WTC11 (cell line): ENCODE results near the gene VCL. TPM values are rescaled to one million over a fixed set of nuclear protein-coding genes. Genes with fewer than 3 reads are reported as not detected.
A peak's percentile ranks its signal among the peaks of the same experiment; 100 is the strongest.

Source experiments
- ATAC-seq: fragments of 200-7000 bp; cut with Tn5 transposase; 2 replicates; pipeline ENCODE4 v1.10.0; 2021; ENCODE audit warnings: mild to moderate bottlenecking, moderate library complexity
- CTCF ChIA-PET: fragments of 300-600 bp; sonication (Branson Sonifier 250); formaldehyde crosslinking; loops from one replicate; lab custom pipeline; 2021; ENCODE audit warnings: antibody characterized with exemption; lab: Charles Lee
- POLR2A ChIA-PET: fragments of 350-600 bp; sonication (Branson Sonifier 250); formaldehyde crosslinking; loops from one replicate; lab custom pipeline; 2021; ENCODE audit warnings: antibody characterized with exemption; lab: Charles Lee
- DNase-seq: peaks from one replicate; pipeline ENCODE4 v3.0.0; 2021; ENCODE audit warnings: low spot score
- H3K27ac Mint-ChIP-seq: 2 replicates; pipeline ENCODE4 v1.8.0; 2021; ENCODE audit warnings: mixed read lengths
- H3K27me3 Mint-ChIP-seq: 2 replicates; pipeline ENCODE4 v1.8.0; 2021; ENCODE audit warnings: low read depth, mild to moderate bottlenecking, moderate library complexity, mixed read lengths
- H3K36me3 Mint-ChIP-seq: 2 replicates; pipeline ENCODE4 v1.8.0; 2021; ENCODE audit warnings: mixed read lengths
- H3K4me1 Mint-ChIP-seq: 2 replicates; pipeline ENCODE4 v1.8.0; 2022; ENCODE audit warnings: mixed read lengths
- H3K4me3 Mint-ChIP-seq: 2 replicates; pipeline ENCODE4 v1.8.0; 2021; ENCODE audit warnings: mild to moderate bottlenecking, moderate library complexity, mixed read lengths
- H3K9me3 Mint-ChIP-seq: 2 replicates; pipeline ENCODE4 v1.8.0; 2021; ENCODE audit warnings: mixed read lengths
- CREM ChIP-seq: sonication (generic); formaldehyde crosslinking; IDR thresholded peaks from 2 replicates; pipeline ENCODE4 v1.8.1; 2022; ENCODE audit warnings: mild to moderate bottlenecking, missing genetic modification reagents, moderate library complexity
- CTCF ChIP-seq: fragments of 200-600 bp; IDR thresholded peaks from 2 replicates; pipeline ENCODE4 v1.8.0; 2022; ENCODE audit warnings: antibody characterized with exemption
- ESRRA ChIP-seq: sonication (generic); formaldehyde crosslinking; IDR thresholded peaks from 2 replicates; pipeline ENCODE4 v1.8.1; 2022; ENCODE audit warnings: mild to moderate bottlenecking, missing genetic modification reagents, borderline replicate concordance
- GABPB1 ChIP-seq: sonication (generic); formaldehyde crosslinking; IDR thresholded peaks from 2 replicates; pipeline ENCODE4 v1.8.1; 2023; ENCODE audit warnings: mild to moderate bottlenecking, missing genetic modification reagents
- MAX ChIP-seq: sonication (generic); formaldehyde crosslinking; IDR thresholded peaks from 2 replicates; pipeline ENCODE4 v1.8.0; 2022; ENCODE audit warnings: mild to moderate bottlenecking, missing genetic modification reagents
- NR2C2 ChIP-seq: sonication (generic); formaldehyde crosslinking; IDR thresholded peaks from 2 replicates; pipeline ENCODE4 v1.8.0; 2022; ENCODE audit warnings: mild to moderate bottlenecking, missing genetic modification reagents
- SMAD3 ChIP-seq: sonication (generic); formaldehyde crosslinking; IDR thresholded peaks from 2 replicates; pipeline ENCODE4 v1.8.0; 2022; ENCODE audit warnings: missing genetic modification reagents, mild to moderate bottlenecking, borderline replicate concordance
- ZNF317 ChIP-seq: sonication (generic); formaldehyde crosslinking; IDR thresholded peaks from 2 replicates; pipeline ENCODE4 v1.8.1; 2023; ENCODE audit warnings: low read depth, mild to moderate bottlenecking, moderate library complexity, missing genetic modification reagents, borderline replicate concordance
- ZNF416 ChIP-seq: fragments of 250-450 bp; sonication (Bioruptor Pico); IDR thresholded peaks from 2 replicates; pipeline ENCODE4 v1.9.0; 2021; ENCODE audit warnings: mild to moderate bottlenecking, inconsistent platforms
- ZNF671 ChIP-seq: fragments of 250-450 bp; sonication (Bioruptor Pico); IDR thresholded peaks from 2 replicates; pipeline ENCODE4 v1.8.0; 2021; ENCODE audit warnings: mild to moderate bottlenecking
- total RNA-seq: library from RNA; stranded (reverse); gene quantifications from 3 replicates; pipeline ENCODE4 v1.2.3, GENCODE V29; 2021
- TF ChIP-seq, protein P1 (sequence below): sonication (generic); formaldehyde crosslinking; IDR thresholded peaks from 2 replicates; pipeline ENCODE4 v1.8.0; 2023; ENCODE audit warnings: missing genetic modification reagents, mild to moderate bottlenecking, borderline replicate concordance
- TF ChIP-seq, protein P2 (sequence below): fragments of 250-450 bp; sonication (Bioruptor Pico); IDR thresholded peaks from 2 replicates; pipeline ENCODE4 v1.9.0; 2021; ENCODE audit warnings: mild to moderate bottlenecking
- TF ChIP-seq, protein P3 (sequence below): sonication (generic); formaldehyde crosslinking; IDR thresholded peaks from 2 replicates; pipeline ENCODE4 v1.8.1; 2022; ENCODE audit warnings: low read depth, missing genetic modification reagents, borderline replicate concordance
- TF ChIP-seq, protein P4 (sequence below): fragments of 250-450 bp; sonication (Bioruptor Pico); IDR thresholded peaks from 2 replicates; pipeline ENCODE4 v1.9.0; 2021; ENCODE audit warnings: mild to moderate bottlenecking, borderline replicate concordance

Gene VCL
- total RNA-seq, 1 experiment from 2014 or later, result 225 TPM

DNA sequence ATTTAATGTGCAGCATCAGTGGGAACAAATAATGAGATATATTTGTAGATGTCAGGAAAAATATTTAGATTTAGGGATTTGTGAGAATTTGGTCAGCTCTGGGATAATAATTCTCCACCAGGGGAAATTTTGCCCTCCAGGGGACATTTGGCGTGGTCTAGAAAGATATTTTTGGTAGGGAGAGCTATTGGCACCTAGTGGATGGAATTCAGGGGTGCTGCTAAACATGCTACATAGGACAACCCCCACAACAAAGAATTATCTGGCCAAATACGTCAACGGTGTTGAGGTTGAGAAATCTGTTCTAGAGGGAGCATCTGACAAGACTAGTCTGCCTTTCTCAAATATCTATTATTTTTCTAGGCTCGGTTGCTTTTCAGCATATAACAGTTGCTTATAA is 155.2 kb downstream of the VCL start (continued):
- TF ChIP-seq, protein P1, sequence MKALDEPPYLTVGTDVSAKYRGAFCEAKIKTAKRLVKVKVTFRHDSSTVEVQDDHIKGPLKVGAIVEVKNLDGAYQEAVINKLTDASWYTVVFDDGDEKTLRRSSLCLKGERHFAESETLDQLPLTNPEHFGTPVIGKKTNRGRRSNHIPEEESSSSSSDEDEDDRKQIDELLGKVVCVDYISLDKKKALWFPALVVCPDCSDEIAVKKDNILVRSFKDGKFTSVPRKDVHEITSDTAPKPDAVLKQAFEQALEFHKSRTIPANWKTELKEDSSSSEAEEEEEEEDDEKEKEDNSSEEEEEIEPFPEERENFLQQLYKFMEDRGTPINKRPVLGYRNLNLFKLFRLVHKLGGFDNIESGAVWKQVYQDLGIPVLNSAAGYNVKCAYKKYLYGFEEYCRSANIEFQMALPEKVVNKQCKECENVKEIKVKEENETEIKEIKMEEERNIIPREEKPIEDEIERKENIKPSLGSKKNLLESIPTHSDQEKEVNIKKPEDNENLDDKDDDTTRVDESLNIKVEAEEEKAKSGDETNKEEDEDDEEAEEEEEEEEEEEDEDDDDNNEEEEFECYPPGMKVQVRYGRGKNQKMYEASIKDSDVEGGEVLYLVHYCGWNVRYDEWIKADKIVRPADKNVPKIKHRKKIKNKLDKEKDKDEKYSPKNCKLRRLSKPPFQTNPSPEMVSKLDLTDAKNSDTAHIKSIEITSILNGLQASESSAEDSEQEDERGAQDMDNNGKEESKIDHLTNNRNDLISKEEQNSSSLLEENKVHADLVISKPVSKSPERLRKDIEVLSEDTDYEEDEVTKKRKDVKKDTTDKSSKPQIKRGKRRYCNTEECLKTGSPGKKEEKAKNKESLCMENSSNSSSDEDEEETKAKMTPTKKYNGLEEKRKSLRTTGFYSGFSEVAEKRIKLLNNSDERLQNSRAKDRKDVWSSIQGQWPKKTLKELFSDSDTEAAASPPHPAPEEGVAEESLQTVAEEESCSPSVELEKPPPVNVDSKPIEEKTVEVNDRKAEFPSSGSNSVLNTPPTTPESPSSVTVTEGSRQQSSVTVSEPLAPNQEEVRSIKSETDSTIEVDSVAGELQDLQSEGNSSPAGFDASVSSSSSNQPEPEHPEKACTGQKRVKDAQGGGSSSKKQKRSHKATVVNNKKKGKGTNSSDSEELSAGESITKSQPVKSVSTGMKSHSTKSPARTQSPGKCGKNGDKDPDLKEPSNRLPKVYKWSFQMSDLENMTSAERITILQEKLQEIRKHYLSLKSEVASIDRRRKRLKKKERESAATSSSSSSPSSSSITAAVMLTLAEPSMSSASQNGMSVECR (CRISPR knock-in tag), result no peak
- TF ChIP-seq ESRRA (CRISPR knock-in tag) (no peak), MAX (CRISPR knock-in tag) (no peak), ZNF671 (no peak), NR2C2 (CRISPR knock-in tag) (no peak), SMAD3 (CRISPR knock-in tag) (no peak)
- TF ChIP-seq, protein P2, sequence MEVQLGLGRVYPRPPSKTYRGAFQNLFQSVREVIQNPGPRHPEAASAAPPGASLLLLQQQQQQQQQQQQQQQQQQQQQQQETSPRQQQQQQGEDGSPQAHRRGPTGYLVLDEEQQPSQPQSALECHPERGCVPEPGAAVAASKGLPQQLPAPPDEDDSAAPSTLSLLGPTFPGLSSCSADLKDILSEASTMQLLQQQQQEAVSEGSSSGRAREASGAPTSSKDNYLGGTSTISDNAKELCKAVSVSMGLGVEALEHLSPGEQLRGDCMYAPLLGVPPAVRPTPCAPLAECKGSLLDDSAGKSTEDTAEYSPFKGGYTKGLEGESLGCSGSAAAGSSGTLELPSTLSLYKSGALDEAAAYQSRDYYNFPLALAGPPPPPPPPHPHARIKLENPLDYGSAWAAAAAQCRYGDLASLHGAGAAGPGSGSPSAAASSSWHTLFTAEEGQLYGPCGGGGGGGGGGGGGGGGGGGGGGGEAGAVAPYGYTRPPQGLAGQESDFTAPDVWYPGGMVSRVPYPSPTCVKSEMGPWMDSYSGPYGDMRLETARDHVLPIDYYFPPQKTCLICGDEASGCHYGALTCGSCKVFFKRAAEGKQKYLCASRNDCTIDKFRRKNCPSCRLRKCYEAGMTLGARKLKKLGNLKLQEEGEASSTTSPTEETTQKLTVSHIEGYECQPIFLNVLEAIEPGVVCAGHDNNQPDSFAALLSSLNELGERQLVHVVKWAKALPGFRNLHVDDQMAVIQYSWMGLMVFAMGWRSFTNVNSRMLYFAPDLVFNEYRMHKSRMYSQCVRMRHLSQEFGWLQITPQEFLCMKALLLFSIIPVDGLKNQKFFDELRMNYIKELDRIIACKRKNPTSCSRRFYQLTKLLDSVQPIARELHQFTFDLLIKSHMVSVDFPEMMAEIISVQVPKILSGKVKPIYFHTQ, result no peak
- TF ChIP-seq, all 79 proteins: peak for 0

GRCh38 chr10:74153676-74154075 is 155.8 kb downstream of the VCL start:
- H3K4me1 Mint-ChIP-seq, result peaks cover 14% of the 10 kb centered on the region
- H3K9me3 Mint-ChIP-seq, result no peaks in the 10 kb centered on the region
- no peak for DNase-seq
- H3K36me3 Mint-ChIP-seq, result no peaks in the 10 kb centered on the region
- no peaks in the 10 kb centered on the region for H3K27me3 Mint-ChIP-seq
- ChIA-PET CTCF (interaction anchor here (1.4 kb wide), 1 partner anchor 12 kb away, joined by 3 read pairs; no protein-coding TSS in a partner anchor), POLR2A (no interaction called here)
- H3K27ac Mint-ChIP-seq, result peak overlapping the region; percentile 21; the same call in 1 of the 2 replicates
- H3K4me3 Mint-ChIP-seq, result no peak overlapping the region
- ATAC-seq, result no peak
- TF ChIP-seq, protein P3, sequence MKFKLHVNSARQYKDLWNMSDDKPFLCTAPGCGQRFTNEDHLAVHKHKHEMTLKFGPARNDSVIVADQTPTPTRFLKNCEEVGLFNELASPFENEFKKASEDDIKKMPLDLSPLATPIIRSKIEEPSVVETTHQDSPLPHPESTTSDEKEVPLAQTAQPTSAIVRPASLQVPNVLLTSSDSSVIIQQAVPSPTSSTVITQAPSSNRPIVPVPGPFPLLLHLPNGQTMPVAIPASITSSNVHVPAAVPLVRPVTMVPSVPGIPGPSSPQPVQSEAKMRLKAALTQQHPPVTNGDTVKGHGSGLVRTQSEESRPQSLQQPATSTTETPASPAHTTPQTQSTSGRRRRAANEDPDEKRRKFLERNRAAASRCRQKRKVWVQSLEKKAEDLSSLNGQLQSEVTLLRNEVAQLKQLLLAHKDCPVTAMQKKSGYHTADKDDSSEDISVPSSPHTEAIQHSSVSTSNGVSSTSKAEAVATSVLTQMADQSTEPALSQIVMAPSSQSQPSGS (CRISPR knock-in tag), result no peak
- no peak for TF ChIP-seq CTCF
- TF ChIP-seq GABPB1 (CRISPR knock-in tag), result no peak
- TF ChIP-seq, protein P4, sequence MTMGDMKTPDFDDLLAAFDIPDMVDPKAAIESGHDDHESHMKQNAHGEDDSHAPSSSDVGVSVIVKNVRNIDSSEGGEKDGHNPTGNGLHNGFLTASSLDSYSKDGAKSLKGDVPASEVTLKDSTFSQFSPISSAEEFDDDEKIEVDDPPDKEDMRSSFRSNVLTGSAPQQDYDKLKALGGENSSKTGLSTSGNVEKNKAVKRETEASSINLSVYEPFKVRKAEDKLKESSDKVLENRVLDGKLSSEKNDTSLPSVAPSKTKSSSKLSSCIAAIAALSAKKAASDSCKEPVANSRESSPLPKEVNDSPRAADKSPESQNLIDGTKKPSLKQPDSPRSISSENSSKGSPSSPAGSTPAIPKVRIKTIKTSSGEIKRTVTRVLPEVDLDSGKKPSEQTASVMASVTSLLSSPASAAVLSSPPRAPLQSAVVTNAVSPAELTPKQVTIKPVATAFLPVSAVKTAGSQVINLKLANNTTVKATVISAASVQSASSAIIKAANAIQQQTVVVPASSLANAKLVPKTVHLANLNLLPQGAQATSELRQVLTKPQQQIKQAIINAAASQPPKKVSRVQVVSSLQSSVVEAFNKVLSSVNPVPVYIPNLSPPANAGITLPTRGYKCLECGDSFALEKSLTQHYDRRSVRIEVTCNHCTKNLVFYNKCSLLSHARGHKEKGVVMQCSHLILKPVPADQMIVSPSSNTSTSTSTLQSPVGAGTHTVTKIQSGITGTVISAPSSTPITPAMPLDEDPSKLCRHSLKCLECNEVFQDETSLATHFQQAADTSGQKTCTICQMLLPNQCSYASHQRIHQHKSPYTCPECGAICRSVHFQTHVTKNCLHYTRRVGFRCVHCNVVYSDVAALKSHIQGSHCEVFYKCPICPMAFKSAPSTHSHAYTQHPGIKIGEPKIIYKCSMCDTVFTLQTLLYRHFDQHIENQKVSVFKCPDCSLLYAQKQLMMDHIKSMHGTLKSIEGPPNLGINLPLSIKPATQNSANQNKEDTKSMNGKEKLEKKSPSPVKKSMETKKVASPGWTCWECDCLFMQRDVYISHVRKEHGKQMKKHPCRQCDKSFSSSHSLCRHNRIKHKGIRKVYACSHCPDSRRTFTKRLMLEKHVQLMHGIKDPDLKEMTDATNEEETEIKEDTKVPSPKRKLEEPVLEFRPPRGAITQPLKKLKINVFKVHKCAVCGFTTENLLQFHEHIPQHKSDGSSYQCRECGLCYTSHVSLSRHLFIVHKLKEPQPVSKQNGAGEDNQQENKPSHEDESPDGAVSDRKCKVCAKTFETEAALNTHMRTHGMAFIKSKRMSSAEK (CRISPR knock-in tag), result no peak
- TF ChIP-seq ZNF416 (CRISPR knock-in tag), result no peak
- no peak for TF ChIP-seq CREM (CRISPR knock-in tag)
- TF ChIP-seq, protein P1 (CRISPR knock-in tag), result no peak
- TF ChIP-seq ZNF317 (CRISPR knock-in tag), result no peak
